GM20000 (cell line): ENCODE data around the gene ASCL5.

Experiments
- DNase-seq: peaks from one replicate; pipeline ENCODE4 v3.0.0; 2012; ENCODE audit warnings: low spot score
- CTCF ChIP-seq: IDR thresholded peaks from 2 replicates; pipeline ENCODE4 v1.5.1; 2012; ENCODE audit warnings: mild to moderate bottlenecking, control low read depth; ENCODE audit errors: extremely low read depth, missing control alignments

ASCL5 gene

GRCh38 chr1:201146626-201147390 is 19.8 kb upstream of the ASCL5 start:
- TF ChIP-seq CTCF: no peak
- DNase-seq: no peak

GRCh38 chr1:201145816-201146215 is 18.8 kb upstream of the ASCL5 start:
- no peak for DNase-seq
- no peak for TF ChIP-seq CTCF

- no peak for DNase-seq
Measured at GRCh38 chr1:201145132-201145531, 18.1 kb upstream of the ASCL5 start.

GRCh38 chr1:201144701-201145100 is 17.7 kb upstream of the ASCL5 start:
- no peak for DNase-seq
- TF ChIP-seq CTCF: no peak

More at GRCh38 chr1:201145132-201145531, 18.1 kb upstream of the ASCL5 start:
- TF ChIP-seq CTCF: no peak

GRCh38 chr1:201143726-201144635 is 17.0 kb upstream of the ASCL5 start:
- no peak for DNase-seq
- TF ChIP-seq CTCF: no peak

GRCh38 chr1:201142849-201143725 is 16.1 kb upstream of the ASCL5 start:
- no peak for DNase-seq
- no peak for TF ChIP-seq CTCF
